GM21717 (cell line): Measurements from ENCODE around the gene KAT2A.

Source experiments
- ATAC-seq: cut with Tn5 transposase; IDR thresholded peaks from one replicate; pipeline ENCODE4 v1.9.1; 2021; ENCODE audit warnings: mild to moderate bottlenecking, moderate library complexity; ENCODE audit not compliant: unreplicated experiment

KAT2A gene

DNA sequence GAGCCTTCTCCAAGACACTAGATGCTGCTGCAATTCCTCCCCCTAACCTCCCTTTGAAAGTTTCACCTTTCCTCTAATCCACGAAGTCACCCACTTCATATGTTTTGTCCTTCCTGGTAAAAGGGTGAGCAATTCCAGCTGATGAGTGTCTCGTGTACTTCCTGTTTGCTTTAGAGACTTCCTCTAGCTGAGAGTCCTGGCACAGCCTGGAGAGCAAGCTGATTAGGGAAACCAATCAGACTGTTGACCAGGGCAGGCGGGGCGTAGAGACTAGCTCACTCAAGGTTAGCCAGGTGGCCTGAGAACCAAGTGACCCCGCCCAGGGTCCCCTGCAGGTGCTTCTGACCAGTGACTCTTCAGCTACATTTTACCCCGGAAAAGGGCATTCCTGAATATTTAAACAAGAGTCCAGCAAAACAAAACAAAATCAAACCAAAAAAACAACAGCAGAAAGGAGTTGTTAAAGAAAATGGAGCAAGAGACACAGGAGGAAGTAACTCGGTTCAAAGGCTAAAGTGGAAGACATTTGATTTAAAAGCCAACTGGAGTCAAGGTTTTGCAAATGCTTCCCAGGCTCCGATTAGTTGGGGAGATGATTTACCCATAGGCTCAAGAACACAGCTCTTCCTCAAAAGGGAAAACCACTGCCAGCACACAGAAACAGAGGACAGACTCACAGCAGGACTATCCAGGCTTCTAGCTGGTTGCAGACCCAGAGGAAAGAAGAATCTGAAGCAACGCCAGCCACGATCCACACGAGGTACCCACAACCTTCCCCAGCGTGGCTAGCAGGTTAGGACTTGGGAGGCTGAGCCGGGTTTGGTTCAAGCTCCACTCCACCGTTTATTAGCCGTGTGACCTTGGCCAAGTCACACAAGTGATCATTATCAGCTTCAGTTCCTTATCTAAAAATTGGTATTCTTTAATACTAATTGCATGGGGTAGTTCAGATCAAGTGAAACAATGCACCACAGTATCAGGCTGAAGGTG, 14.8 kb upstream of the KAT2A start:
- ATAC-seq: no peak

DNA sequence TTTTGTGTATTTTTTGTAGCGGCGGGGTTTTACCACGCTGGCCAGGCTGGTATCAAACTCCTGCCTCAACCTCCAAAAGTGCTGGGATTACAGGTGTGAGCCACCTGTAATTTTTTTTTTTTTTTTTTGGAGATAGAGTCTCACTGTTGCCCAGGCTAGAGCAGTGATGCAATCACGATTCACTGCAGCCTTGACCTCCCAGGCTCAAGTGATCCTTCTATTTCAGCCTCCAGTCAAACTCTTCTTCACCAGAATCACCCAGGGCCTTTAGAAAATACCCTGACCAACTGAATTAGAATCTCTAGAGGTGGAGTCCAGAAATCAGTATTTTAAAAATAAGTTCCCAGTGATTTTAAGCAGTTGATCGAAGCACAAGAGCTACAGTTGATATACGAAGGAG, 14.0 kb upstream of the KAT2A start:
- no peak for ATAC-seq

DNA sequence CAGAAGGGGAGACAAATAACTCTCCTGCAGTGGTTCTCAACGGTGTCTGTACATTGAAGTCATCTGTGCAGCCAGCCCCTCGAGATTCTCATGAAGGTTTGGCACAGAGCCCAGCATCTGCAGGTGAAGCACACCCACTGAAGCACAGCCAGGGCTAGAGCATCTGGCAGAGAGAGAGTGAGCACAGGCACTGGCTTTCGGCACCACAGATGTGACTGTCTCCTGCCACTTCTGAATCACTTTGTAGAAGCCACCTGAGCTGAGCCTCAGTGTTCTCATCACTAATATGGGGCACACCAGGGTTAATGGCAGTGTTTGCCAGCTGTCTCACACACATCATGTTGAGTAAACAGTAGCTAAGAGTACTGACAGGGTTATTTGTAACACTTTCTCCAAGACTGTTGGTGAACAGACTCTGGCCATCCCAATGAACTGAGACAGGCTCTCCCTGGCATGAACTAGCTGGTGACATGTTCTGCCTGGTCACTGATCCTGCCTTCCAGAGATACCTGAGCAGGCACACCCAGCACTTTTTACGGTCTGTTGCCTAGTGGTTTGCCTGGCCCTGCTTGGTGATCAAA, 12.4 kb upstream of the KAT2A start:
- no peak for ATAC-seq

DNA sequence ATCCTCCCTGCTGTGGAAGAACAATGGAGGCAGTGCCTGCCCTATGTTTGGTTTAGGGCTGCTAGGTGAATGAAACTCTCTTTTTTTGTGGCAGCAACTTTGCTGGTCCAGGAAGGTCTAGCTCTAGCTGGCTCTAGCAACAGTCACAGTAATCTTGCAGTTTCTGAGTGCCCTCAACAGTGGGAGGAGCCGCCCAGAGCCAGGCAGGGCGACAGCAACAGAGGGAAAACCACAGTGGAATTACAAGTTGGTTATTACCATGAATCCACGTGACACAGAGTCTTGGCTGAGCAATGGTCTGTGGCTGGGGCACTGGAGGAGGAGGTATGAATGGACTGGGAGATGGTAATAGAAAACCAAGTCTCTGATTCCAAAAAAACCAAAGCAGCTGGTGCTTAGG, 11.8 kb upstream of the KAT2A start:
- ATAC-seq: no peak

DNA sequence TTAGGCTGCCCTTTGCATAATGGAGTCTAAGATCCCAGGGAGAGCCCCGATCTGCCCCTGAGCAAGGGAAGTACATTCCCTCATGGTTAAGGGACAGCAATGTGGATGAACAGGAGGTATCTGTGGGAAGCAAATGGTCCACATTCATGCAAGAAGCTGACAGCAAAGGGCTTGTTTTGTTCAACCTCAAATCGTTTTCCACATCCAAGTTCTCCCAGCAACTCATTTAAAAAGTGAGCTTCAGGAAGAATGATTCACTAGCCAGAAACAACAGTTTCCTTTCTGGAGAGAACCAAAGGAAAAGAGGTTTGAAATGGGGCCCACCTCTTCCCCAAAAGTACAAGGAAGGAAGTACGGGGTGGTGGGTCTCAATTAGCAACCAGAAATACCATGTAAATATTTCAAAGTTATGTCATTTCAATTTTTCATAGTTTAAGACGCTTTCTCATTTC, 10.8 kb upstream of the KAT2A start:
- no peak for ATAC-seq

DNA sequence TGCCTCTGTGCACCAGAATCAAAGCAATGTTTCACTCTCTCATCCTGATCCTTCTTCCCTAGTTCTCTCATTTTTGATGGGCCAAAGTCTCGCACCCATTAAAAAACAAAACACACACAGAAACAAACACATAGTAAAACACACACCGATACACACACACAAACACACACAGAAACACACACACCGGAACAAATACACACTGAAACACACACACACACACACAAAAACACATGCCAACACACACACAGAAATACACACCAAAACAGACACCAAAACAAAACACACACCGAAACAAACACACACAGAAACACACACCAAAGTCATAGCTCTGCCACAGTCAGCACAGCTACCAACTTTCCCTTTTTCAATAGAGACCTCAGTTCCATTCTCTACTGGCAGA, 10.1 kb upstream of the KAT2A start:
- no peak for ATAC-seq

DNA sequence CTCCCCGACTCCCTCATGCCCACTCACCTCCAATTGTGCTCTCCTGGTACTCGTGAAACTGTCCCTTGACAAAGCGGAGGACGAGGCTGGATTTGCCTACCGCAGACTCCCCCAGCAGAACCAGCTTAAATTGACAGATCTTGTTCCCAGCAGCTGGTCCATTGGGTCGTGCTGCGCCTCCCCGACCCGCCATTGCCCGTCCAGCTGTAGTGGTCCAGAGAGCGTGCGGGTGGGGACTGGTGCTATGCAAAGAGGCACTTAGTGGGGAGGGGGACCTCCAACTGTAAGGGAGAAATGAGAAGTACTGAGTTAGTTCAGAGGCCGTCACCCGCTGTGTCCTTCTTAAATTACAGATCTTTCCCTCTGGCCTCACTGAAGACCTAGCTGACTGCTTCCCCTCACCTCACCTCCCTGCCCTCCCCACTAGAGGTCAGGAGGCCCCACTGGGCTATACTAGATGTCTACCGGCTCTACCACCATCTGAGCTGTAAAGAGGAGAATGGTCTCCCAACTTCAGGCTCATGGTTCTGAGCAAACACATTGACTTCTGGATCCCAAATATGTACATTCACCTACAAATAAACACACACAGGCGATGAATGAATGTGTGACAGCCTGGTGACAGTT, 9.3 kb upstream of the KAT2A start:
- ATAC-seq: no peak

DNA sequence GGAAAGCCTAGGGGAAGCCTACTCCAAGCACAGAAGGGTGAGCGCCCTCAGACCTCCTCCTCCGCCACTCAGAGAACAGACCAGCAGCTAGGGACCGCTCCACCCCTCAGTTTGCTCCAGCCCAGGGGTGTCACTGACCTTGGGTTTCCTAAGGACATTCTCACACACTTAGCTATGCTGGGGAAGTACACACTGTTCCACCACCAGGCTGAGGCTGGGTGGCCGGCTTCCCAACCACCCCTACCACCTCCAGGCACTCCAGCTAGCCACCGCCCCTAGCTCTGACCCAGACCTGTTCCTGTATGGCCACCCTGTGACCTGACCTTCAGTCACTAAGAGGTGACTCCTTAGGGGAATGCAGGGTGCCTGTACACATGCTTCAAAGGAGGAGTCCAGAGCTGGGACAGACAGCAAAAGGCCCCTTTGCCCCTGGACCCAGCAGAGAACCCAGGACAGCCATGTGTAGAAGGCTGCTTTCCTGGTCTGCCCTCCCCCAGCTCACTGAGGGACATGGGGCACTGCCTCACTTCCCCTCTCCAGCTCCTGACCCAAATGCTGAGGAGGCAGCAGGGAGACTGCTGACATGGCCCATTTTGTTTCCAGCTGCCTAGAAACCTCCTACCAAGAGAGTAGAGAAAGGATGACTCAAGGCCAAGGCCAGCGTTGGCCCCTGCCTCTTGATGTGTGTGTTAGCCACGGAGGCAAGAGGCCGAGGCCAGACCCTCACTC, 8.1 kb upstream of the KAT2A start:
- no peak for ATAC-seq

DNA sequence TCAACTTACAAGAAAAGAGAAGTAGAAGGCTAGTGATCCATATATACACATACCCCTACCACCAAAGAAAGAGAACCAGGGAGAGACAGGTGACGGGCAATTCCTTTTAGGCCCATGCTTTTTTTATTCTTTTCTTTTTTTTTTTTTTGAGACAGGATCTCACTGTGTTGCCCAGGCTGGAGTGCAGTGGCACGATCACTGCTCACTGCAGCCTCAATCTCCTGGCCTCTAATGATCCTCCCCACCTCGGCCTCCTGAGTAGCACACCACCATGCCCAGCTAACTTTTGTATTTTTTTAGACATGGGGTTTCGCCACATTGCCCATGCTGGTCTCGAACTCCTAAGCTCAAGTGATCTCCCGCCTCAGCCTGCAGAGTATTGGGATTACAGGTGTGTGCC, 6.2 kb upstream of the KAT2A start:
- ATAC-seq: no peak

DNA sequence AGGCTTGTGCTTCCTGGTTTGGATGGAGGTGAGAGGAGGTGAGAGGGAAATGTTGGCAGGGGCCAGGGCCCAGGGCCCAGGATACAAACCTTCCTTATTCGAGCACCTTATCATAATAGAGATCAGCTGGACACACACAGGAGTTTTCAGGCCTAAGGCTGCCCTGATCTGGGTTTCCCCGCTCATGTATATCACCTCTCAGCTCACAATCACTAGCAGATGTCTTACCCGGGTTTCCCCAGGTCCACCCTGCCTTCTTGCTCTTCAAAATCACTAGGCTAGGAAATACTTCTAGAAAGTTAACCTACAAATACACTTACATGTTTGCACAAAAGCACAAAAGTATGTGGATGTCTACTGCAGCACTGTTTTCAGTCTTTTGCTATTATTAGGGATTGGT, 5.7 kb upstream of the KAT2A start:
- ATAC-seq: no peak

DNA sequence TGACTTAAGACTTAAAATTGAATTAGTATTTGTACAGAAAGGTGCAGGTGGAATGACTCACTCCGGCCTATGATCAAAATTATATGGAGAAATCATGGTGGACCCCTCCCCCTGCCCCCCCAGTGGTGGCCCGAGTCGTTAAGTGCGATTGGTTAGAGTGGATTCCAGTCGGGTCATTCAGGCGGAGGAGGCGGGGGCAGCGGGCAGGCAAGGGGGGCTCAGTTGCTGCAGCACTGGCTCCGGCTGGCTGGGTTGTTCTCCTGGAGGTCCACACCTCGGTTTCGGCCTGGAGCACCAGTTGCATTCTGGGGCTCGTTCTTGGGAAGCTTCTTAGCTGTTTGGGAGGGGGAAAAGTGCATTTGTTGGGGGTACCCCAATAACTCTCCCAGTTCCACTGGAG, 4.4 kb upstream of the KAT2A start:
- no peak for ATAC-seq

DNA sequence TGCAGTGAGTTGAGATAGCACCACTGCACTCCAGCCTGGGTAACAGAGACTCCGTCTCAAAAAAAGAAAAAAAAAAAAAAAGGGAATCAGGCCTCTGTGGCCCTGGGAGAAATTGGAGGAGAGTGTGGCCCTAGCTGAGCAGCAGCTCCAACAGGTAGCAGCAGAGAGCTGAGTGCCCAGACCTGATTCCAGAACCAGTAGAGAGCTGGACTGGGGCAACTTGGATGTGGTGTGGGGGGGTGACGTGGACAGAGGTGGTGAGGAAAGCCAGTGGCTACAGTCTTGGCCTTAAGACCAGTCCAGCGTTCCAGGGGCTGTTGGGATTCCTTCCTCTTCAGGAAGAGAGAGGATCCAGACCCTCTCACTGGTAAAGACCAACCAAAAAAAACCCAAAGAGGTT, 3.1 kb upstream of the KAT2A start:
- no peak for ATAC-seq

DNA sequence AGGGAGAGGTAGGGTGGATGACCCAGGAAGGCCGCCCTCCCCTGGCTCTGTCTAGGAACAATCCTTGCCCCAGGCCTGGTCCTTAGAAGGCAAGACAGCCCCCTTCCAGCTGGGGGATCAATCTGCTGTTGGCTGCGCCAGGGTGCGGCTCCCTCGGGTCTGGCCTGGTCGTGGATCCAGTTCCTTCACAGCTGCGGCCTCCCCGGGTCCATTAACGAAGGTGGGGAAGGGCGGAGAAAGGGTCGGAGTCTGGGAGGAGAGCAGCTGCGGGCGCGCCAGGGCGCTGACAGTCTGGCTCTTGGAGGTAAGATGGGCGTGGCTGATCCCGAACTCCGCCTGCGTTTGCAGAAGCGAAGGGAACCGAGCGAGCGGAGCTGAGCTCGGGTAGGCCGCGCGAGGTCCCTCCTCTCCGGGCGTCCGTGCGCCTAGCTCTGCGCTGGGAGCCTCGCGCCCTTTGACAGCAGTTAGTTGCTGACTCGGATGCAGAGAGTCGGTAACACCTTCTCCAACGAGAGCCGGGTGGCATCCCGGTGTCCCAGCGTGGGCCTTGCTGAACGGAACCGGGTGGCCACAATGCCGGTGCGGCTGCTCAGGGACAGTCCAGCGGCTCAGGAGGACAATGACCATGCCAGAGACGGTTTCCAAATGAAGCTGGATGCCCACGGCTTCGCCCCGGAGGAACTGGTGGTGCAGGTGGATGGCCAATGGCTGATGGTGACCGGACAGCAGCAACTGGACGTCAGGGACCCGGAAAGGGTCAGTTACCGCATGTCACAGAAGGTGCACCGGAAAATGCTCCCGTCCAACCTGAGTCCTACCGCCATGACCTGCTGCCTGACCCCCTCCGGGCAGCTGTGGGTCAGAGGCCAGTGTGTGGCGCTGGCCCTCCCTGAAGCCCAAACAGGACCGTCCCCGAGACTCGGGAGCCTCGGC, 1.5 kb upstream of the KAT2A start, which contains the start of gene HSPB9:
Gene HSPB9, plus strand, starts transcription at position 434 of the 933 bp plus-strand sequence. Its CDS starts 47 bp downstream, at position 481.
- no peak for ATAC-seq

DNA sequence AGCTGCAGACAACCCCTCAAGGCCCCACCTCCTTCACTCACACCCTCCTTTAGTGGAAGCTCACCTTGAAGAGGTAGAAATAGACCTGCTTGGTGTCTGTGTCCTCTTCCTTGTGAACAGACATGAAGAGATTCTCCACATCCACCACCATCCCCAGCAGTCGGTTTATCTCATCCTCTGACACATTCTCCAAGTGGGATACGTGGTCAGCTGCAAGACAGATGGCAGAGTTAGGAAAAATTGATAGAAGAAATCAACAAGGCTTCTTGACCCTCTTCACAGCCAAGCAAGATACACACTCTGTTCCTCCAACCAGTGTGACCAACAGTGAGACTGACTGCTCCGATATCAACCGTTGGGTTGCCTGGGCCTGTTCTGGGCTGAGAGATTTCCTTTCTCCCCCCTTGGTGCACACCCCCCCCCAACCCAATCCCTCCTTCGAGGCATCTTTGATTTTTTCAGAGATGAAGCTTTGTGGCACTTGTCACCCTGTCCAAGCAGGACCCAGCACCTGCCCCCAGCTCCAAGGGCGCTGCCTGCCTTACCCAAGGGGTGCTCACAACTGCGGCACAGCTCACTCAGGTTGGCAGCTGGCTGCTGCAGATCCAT, 902 bp downstream of the KAT2A start:
- ATAC-seq: no peak

DNA sequence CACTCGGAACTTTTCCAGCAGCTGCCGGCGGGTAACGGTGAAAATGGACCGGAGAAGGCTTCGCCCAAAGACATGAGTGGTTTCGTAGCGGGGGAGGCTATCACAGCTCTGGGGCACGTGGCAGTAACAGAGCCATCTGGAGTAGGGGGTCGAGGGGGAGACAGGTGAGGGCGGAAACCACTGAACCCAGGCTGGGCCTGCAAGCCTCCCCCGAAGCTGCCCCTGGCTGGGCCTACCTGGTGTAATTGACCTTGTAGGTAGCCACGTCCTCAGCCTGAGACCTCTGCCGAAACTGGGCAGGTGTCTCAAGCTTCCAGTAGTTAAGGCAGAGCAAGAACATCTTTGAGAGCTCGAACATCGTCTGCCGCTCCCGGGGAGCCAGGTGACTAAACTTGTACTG, 1.9 kb downstream of the KAT2A start:
- no peak for ATAC-seq

DNA sequence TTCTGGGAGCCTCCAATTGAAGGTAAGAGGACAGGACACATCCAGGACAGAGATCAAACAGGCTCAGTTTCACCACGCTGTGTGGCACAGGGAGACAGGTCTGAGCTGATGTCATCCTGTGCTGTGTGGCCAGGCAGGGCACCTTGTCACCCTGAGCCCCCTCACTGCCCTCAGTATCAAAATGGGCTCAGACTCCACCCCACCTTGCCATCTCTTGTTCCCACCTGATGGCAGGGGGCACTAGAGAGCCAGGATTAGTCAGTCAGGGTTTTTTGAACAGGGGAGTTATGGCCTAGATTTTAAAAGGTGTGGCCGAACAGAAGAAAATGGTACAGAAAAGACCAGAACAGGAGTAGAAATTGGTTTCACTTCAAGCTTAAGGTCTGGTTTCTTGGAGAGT, 2.6 kb downstream of the KAT2A start:
- no peak for ATAC-seq

DNA sequence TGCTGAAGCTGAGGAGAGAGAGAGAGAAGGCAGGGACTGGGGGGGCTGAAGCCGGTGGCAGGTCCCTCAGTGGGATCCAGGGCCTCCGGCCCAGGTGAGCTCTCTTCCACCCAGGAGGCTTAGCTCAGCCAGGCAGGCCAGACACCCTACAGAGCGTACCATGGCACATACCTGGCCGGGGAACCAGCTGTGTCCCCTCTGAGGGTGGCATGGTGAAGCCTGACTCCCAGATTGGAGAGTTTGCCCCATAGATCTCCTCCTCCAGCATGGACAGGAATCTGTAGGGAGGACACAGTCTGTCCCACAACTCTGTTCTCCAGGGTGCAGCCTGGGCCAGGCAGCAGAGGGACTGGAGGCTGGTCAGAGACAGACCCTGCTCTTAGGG, 3.0 kb downstream of the KAT2A start:
- ATAC-seq: no peak

DNA sequence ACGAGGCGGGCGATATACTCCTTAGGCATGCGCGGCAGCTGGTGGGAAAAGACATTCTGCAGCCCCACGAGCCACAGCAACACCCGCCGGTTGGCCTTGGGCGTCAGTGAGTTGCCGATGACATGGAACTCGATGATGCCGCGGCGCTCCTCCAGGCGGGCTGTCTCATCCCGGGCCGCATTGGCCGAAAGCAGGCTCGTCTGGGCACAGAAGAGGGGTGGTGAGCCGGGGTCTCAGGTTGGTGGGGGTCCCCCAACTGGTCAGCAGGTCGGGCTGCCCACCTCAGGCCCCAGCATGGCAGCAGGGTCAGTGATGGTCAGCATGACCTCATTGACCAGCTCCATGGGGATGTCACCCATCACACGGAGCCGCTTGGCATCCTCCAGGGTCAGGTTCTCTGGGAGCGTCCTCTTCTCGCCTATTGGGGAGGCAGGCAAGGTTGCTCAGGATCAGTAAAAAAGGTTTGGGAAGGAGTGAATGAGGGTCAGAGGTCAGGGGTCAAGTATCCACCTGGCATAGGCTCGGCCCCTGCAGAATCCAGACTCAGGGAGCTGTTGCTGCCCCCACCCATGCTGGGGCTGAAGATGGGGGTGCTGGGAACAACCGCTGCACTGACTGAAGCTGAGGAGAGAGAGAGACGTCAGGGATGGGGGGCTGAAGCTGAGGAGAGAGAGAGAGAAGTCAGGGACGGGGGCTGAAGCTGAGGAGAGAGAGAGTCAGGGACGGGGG, 3.6 kb downstream of the KAT2A start:
- ATAC-seq: no peak
